Heart right ventricle (tissue), 16 donors: Measurements from ENCODE around the gene LANCL1. TPM values are rescaled to one million over a fixed set of nuclear protein-coding genes. Genes with fewer than 3 reads are reported as not detected.

Experiments
- ATAC-seq, 8 donors: fragments of 200-7000 bp; cut with Tn5 transposase; one replicate each; pipeline ENCODE4 v1.9.1; 2020; ENCODE audit warnings: mild to moderate bottlenecking in 8 of 8, moderate library complexity in 8 of 8, moderate number of reproducible peaks in 1 of 8
- DNase-seq, 2 donors: peaks; one replicate each; pipeline ENCODE4 v3.0.0-alpha.2; 2020
- H3K27ac ChIP-seq, 10 donors: fragments of 200-600 bp; sonication (generic) in 2 of 10; one replicate each; pipeline versions ENCODE4 v1.5.0 to v1.8.0; 2020 to 2022; ENCODE audit warnings: mild to moderate bottlenecking in 3 of 10
- H3K27me3 ChIP-seq, 7 donors: fragments of 200-600 bp; one replicate each; pipeline ENCODE4 v1.8.0; 2021 to 2022; ENCODE audit warnings: mild to moderate bottlenecking in 2 of 7
- H3K36me3 ChIP-seq, 9 donors: fragments of 200-600 bp; sonication (generic) in 1 of 9; one replicate each; pipeline versions ENCODE4 v1.5.0 to v1.8.0; 2020 to 2022; ENCODE audit warnings: mild to moderate bottlenecking in 2 of 9
- H3K4me1 ChIP-seq, 9 donors: fragments of 200-600 bp; sonication (generic) in 1 of 9; one replicate each; pipeline versions ENCODE4 v1.5.0 to v1.8.0; 2020 to 2022; ENCODE audit warnings: mild to moderate bottlenecking in 4 of 9
- H3K4me3 ChIP-seq, 10 donors: fragments of 200-600 bp; sonication (generic) in 2 of 10; one replicate each; pipeline versions ENCODE4 v1.5.0 to v1.8.0; 2020 to 2022; ENCODE audit warnings: mild to moderate bottlenecking in 7 of 10, moderate library complexity in 2 of 10
- H3K9me3 ChIP-seq, 11 donors: fragments of 200-600 bp in 10 of 11; sonication (generic) in 2 of 11; one replicate each; pipeline versions ENCODE4 v1.5.0 to v1.8.0; 2013 to 2022; ENCODE audit warnings: mild to moderate bottlenecking in 2 of 11, control low read depth in 1 of 11, moderate library complexity in 1 of 11
- WGBS, 2 donors: extraction: QIAGEN DNeasy Blood & Tissue Kit; methylation state at CpG; one replicate each; pipeline ENCODE4 v1.1.7; 2013; ENCODE audit warnings: inconsistent platforms in 1 of 2; 5-methylcytosine and 5-hydroxymethylcytosine counted together
- intact Hi-C, 10 donors: fragments of 100-400 bp; cut with DNase I; formaldehyde crosslinking; loops; one replicate each; pipeline versions ENCODE4 v1.11.1 to v1.14.2; 2022
- polyA plus RNA-seq, 2 donors: library from polyadenylated mRNA; stranded (reverse); fragments of 200-250 nt; gene quantifications; one replicate each; pipeline ENCODE4 v1.2.3, GENCODE V29; 2013
- total RNA-seq, 10 donors: library from RNA; stranded (reverse); fragmentation: NEBNext Ultra II Directional in 3 of 10; extraction: Animal tissue kit (Norgen Biotek cat#: 25700) in 3 of 10; gene quantifications; one replicate each; pipeline versions ENCODE4 v1.2.1 to v1.2.4, GENCODE V29; 2021 to 2023
- TF ChIP-seq, protein P1 (sequence below), 9 donors: fragments of 200-600 bp; sonication (generic) in 2 of 9; IDR thresholded peaks; one replicate each; pipeline versions ENCODE4 v1.5.0 to v1.8.0; 2021 to 2022; ENCODE audit warnings: antibody characterized with exemption in 9 of 9, mild to moderate bottlenecking in 5 of 9, moderate library complexity in 1 of 9
- donor health status: Arrhythmogenic right ventricular cardiomyopathy.
- donor health status: ischemic (EF 13 %, LVEDD 7.1; RV severe dilation, severe dysfunction).
- donor health status: healthy with polysubstance abuse.
- donor health status: DM: no; HTN: yes; CAD: no.
- donor health status: DM: no; HTN: no; CAD: no.
- donor health status: ischemic (EF 25% LVEDD 6.9; RV normal size, moderate dysfunction).
- donor health status: ischemic (EF 25% LVEDD 5.7; RV mildly dilated, moderate dysfunction).
- donor health status: healthy.
- donor health status: DM: yes; HTN: yes; CAD: no.
- donor health status: Ischemic cardiomyopathy.
- donor health status: ischemic (EF 35%, LVEDD 5.7; RV mildly dilated, moderate dysfunction).
- donor health status: nonischemic (EF 11% LVEDD 7.7; RV severe dilation, severe dysfunction).
- donor health status: DM: yes; HTN: yes; CAD: no.
- donor health status: PGD.
- donor health status: ischemic (EF 29% LVEDD 5.4; RV normal size, mild dysfunction).
- donor health status: nonischemic (EF 23%, LVEDD 6.1; RV moderate dilation, normal function).

LANCL1 gene
- total and polyA plus RNA-seq, 12 donors, result 5.9 to 76.1 (median 58.9) TPM

DNA sequence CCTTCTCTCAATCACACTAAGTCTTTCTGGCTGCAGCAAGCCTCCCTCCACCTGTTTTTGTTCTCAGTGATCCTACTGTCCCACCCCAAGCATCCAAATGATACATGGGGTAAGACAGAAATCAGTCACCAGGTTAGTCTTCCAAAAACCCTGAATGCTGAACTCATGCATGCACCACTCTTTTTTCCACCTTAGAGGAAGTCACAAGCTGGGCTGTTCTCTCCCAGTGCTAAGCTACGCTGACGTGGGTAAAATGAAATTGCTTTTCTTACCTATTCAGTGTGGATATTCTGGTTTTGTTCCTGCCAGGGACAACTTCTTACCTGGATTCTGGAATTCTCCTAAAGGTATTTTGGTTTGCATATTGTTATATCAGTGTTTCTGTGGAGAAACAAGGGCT lies 54.2 kb downstream of the LANCL1 start:
- TF ChIP-seq, protein P1, sequence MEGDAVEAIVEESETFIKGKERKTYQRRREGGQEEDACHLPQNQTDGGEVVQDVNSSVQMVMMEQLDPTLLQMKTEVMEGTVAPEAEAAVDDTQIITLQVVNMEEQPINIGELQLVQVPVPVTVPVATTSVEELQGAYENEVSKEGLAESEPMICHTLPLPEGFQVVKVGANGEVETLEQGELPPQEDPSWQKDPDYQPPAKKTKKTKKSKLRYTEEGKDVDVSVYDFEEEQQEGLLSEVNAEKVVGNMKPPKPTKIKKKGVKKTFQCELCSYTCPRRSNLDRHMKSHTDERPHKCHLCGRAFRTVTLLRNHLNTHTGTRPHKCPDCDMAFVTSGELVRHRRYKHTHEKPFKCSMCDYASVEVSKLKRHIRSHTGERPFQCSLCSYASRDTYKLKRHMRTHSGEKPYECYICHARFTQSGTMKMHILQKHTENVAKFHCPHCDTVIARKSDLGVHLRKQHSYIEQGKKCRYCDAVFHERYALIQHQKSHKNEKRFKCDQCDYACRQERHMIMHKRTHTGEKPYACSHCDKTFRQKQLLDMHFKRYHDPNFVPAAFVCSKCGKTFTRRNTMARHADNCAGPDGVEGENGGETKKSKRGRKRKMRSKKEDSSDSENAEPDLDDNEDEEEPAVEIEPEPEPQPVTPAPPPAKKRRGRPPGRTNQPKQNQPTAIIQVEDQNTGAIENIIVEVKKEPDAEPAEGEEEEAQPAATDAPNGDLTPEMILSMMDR (IDR thresholded peaks at IDR 0.05), result no peak
- Histone ChIP-seq H3K27ac (no peak overlapping the region), H3K36me3 (peaks cover 0 to 4% (median 0%) of the 10 kb centered on the region in 9 donors), H3K9me3 (peaks cover 0 to 41% (median 26%) of the 10 kb centered on the region in 11 donors), H3K4me1 (peaks cover 0 to 4% (median 0%) of the 10 kb centered on the region in 9 donors), H3K27me3 (no peaks in the 10 kb centered on the region), H3K4me3 (no peak overlapping the region)
- intact Hi-C loops, result no loop called here
- ATAC-seq (no peak), DNase-seq (no peak)
- WGBS, 2 donors, result 57 to 58% methylated on average over 2 of the region's 2 CpGs

DNA sequence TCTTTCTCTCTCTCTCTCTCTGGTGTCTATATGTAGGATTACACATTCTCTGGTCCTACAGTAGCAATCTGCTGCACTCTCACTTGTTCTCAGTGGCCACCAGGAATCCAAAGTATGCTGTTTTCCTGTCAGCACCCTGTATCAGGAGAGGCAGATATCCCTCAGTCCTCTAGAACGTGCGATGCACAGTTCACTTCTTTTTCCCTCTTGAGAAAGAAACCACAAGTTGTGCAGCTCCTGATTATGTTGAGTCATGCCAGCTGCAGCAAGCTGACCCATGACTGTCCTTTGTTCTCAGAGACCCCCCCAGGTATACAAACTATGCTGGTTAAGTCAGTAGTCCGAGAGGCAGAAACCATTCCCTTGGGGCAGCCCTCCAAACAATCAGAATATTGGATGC lies 54.6 kb downstream of the LANCL1 start:
- Histone ChIP-seq H3K36me3 (no peaks in the 10 kb centered on the region), H3K4me3 (no peak overlapping the region), H3K4me1 (peaks cover 0 to 4% (median 0%) of the 10 kb centered on the region in 9 donors), H3K27ac (no peak overlapping the region), H3K27me3 (no peaks in the 10 kb centered on the region), H3K9me3 (peaks cover 0 to 36% (median 21%) of the 10 kb centered on the region in 11 donors)
- TF ChIP-seq, protein P1 (IDR thresholded peaks at IDR 0.05), result no peak
- intact Hi-C loops, result no loop called here
- 8 to 15% methylated on average over 3 of the region's 3 CpGs for WGBS, 2 donors
- no peak for DNase-seq
- ATAC-seq, result peak in 2 of 8 donors; percentile 48 to 52

DNA sequence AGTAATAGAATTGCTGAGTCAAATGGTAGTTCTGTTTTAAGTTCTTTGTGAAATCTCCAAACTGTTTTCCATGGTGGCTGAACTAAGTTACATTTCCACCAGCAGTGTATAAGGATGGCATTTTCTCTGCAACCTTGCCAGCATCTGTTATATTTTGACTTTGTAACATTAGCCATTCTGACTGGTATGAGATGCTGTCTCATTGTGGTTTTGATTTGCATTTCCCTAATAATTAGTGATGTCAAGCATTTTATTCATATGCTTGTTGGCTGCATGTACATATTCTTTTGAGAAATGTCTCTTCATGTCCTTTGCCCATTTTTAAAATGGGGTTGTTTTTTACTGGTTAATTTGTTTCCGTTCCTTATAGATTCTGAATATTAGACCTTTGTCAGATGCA lies 63.9 kb downstream of the LANCL1 start:
- no peaks in the 10 kb centered on the region for H3K36me3 ChIP-seq
- no peak overlapping the region for H3K4me3 ChIP-seq
- no peaks in the 10 kb centered on the region for H3K27me3 ChIP-seq
- H3K27ac ChIP-seq, result no peak overlapping the region
- TF ChIP-seq, protein P1 (IDR thresholded peaks at IDR 0.05), result no peak
- H3K4me1 ChIP-seq, result no peaks in the 10 kb centered on the region
- peaks cover 0 to 18% (median 0%) of the 10 kb centered on the region in 11 donors for H3K9me3 ChIP-seq
- intact Hi-C loops, result no loop called here
- 95 to 97% methylated on average over 1 of the region's 1 CpG for WGBS, 2 donors
- ATAC-seq (no peak), DNase-seq (no peak)

DNA sequence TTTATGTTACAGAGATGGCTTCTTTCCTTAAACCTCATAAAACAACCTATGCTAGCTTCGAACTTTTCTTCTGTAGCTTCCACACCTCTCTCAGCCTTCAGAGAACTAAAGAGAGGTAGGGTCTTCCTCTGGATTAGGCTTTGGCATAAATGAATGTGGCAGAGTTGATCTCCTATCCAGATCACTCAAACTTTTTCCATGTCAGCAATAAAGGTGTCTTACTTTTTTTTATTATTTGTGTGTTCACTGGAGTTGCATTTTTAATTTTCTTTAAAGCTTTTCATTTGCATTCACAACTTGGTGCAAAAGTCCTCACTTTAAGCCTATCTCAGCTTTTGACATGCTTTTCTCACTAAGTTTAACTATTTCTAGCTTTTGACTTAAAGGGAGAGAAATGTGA lies 66.0 kb downstream of the LANCL1 start:
- Histone ChIP-seq H3K27ac (no peak overlapping the region), H3K4me3 (no peak overlapping the region), H3K27me3 (no peaks in the 10 kb centered on the region), H3K36me3 (no peaks in the 10 kb centered on the region), H3K9me3 (peaks cover 0 to 17% (median 0%) of the 10 kb centered on the region in 11 donors), H3K4me1 (no peaks in the 10 kb centered on the region)
- DNase-seq, result no peak
- intact Hi-C loops, result no loop called here
- ATAC-seq, result no peak
- 74 to 78% methylated on average over 1 of the region's 1 CpG for WGBS, 2 donors
- TF ChIP-seq, protein P1 (IDR thresholded peaks at IDR 0.05), result no peak
